GM18868 (cell line): Measurements from ENCODE around the gene RASAL2.
"Not testable (repeated sequence)": the region's sequence is repeated elsewhere in the genome, so short reads cannot be mapped to it uniquely, and the experiment has no call there.

Source experiments
- ATAC-seq: cut with Tn5 transposase; IDR thresholded peaks from one replicate; pipeline ENCODE4 v1.9.1; 2021; ENCODE audit warnings: mild to moderate bottlenecking, moderate library complexity; ENCODE audit not compliant: unreplicated experiment

Gene RASAL2

DNA sequence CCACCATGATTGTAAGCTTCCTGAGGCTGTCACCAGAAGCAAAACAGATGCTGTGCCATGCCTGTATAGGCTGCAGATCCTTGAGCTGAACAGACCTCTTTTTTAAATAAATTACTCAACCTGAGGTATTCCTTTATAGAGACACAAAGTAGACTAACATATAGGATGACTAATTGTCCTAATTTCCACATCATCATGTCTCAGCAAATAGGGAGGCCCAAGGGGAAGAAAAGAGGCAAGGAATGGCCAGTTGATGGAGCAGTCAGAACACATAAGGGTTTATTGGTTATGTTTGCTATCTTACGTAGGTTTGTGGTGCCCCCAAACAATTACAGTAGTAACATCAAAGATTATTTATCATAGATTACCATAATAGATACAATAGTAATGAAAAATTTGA, 126.2 kb downstream of the RASAL2 start:
- no peak for ATAC-seq

DNA sequence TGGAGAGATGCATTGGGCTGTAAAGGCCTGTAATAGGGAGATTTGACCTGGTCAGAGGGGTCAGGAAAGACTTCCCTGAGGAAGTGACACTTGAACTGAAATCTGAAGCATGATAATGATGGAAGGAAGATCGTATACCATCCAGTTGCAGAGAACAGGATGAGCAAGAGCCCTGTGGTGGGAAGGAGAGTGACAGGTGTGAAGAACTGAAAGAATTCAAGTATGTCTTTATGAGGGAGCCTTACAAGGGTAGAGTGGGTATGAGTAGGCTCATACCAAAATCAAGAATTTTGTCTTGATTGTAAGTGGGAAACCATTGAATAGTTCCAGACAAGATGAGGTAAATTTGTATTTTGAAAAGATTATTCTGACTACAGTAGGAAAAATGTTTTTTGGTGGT, 129.4 kb downstream of the RASAL2 start:
- ATAC-seq, result no peak

DNA sequence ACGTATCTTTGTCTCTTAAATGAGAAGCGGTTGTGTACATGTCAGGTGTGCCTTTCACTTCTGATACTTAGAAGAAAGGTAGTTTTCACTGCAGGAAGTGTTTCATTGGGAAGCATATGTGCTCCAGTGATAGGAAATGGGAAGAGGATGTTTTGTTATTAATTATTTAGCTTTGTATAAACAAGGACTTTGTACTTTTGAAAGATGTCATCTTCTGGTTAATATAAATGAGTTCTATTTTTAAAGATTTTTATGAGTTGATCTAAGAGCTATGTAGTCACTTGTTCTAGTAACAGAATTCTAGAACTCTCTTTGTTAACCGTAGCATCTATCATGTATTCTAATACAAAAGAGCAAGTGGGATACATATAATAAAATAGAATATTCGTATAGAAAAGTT, 130.5 kb downstream of the RASAL2 start:
- no peak for ATAC-seq

DNA sequence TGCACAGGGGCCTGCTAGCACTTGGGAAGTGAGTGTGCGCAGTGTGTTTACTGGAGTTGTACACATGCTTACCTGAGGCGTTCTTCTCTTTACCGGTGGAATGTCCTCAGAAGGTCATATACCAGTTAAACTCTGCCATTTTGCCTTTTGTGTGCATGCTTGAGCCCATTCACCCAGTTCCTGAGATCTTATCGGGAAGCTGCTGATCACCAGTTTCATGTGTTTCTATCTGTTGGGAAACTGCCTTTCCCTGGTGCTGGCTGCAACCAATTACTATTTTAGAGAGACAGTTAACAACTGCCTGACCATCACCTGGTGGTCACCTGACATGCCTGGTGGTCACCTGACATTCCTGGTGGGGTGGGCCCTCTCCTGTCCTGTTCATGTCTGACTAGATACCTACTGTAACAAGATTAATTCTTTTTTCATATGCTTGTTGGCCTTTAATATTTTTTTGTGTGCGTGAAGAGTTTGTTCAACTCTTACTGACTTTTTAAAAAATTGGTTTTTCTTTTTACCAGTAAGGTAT, 137.0 kb downstream of the RASAL2 start:
- no peak for ATAC-seq

DNA sequence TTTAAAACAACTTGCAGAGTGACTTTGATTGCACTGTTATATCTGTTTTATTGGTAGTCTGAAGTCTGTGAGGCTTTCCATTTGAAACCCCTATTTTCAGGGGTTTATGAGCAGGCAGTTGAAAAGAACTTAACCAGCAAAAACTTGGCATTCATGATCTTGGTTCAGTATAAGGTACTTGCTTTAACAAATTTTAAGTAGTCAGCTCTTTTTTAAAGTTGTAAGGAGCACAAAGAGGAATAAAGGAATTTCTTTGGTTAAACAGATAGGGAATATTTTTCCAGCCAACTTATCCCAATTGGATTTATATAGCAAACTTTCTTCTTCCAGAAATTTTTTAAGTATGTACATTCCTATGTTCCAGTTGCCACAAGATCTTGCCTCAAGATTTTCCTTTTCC, 138.2 kb downstream of the RASAL2 start:
- ATAC-seq, result no peak

DNA sequence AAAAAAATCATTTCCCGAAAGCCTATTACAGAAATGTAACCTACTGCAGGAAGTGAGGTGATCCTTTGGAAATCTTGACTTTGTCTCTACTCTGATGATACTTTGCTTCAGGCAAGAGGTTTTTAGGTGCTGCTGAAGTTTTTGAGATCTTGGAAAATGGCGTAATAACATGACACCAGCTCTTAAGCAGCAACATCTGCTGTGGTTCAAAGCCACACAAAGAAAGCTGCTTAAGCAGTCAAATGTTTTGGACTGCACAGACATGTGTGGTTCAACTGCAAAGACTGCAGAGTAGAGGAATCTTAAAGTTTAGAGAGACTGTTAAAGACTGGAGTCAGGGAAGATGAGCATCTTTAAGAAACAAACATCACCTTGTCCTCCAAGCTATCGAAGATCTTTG, 139.0 kb downstream of the RASAL2 start:
- no peak for ATAC-seq

DNA sequence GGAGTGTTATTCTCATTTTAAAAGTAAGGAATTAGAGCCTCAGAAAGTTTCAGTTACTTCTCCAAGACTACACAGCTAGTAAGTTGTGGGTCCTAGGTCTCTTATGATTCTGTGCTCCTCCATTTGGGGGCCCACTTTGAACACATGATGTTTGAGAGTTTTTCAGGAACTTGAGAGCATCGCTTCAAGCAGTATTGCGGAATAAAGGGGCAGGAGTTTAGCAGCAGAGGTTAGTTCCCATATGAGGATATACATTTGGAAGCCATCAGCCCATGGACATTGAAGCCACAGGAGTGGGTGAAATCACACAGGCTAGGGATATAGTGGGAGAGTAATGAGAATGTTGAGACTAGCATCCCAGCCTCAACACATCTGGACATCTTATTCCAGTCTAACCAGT, 143.2 kb downstream of the RASAL2 start:
- no peak for ATAC-seq

DNA sequence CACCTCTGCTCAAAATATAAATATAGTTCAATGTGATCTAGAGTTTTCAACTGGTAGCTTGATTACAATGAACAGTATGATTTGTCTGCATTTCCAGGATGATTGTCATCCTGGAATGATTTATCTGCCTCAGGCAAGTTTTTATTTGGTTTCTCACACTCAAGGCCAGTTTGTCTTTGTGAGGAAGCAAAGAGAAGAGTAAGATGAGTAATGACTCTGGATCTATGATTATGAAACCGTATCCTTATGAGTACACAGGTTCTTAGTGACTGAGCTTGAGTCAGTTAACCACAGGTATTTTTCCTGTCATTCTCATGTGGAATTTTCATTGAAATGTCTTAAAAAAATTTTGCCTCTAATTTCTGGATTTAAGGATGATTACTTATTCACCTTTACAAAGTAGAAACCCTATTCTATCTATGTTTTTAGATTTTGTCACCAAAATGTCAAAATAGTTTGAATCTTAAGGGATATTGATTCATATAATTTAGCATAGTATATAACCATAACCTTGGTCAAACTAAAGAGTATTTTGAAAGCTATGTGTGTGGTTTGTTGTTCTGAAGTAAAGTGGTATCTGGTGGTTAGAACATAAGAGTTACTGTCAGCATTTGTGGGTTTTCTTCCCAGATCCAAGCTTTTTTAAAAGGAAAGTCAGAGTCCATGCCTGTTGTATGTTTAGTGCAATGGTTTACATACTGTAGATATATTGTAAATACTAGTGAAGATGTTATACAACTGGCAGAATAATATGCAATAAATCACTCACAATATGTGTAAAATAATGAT, 145.0 kb downstream of the RASAL2 start:
- no peak for ATAC-seq

DNA sequence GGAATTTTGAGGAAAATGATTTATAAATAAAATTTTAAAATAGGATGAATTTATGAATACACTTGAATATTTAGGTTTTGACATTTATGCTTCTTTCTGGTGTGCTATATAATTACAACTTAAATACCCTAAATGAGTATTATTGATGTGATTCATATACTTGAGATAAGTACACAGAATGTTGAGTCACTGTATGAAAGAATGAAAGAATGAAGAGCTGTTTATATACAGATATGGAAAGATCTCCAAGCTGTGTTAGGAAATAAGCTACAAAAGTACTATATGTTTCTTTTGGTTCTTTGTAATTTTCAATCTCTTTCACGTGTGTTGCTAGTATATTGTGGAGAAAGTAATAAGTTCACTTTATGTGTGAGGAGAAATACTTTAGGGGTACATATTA, 147.2 kb downstream of the RASAL2 start:
- ATAC-seq, result no peak

DNA sequence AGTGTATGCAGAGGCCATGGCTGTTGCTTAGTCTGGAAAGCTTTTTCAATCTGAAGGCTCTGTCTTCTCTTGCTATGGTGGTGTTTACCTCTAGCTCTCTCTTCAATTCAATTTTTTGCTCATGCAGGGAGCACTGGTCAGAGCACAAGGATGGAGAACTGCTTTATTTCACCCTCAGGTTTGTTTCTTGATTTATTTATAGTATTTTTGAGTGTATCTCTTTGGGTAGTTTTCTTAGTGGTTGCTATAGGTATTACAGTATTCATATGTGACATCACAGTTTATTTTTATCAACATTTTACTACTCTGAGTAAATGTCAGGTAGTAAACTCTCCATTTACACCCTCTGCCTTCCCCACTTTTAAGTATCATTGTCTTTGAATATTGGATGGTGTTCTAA, 147.9 kb downstream of the RASAL2 start:
- no peak for ATAC-seq

DNA sequence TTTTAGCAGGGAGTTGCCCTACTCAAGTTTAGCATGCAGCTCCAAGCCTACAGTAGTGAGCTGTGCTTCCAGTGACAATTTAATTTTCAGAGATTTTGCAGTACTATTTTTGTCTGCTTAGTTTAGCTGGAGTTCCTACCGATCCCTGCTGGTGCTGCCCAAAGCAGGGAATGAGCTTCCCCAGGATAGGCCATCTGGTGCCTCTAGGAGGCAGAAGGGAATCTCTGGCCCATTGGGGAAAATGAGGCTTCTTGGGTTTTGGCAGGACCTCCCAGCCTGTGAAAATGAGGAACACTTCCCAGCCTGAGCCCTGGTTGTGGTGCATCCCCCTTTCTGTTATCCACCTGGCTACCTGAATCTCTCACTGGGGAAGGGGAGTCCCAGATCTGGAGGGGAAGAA, 149.2 kb downstream of the RASAL2 start:
- ATAC-seq, result no peak

DNA sequence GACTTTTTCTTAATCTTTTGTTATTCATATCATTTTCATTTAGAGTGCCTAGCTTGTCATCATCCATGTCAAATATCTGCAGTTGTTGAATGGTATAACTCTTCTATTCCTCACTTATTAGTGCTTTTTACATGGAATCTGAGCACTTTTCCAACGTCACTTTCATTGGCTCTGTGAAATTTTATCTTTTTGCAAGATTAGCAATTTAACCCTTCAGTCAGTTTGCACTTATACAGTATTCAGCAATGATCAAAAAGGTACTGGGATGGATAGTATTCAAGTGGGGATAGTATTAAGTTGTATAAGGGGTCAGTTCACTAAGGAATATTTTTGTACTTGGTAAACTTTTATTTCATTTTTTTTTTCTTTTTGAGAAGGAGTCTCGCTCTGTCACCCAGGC, 150.0 kb downstream of the RASAL2 start:
- ATAC-seq, result no peak

DNA sequence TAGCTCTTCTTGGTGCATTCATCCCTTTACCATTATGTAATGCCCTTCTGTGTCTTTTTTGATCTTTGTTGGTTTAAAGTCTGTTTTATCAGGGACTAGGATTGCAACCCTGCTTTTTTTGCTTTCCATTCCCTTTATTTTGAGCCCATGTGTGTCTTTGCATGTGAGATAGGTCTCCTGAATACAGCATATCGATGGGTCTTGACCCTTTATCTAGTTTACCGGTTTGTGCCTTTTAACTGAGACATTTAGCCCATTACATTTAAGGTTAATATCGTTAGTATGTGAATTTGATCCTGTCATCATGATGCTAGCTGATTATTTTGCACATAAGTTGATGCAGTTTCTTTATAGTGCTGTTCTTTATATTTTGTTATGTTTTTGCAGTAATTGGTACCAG, 154.4 kb downstream of the RASAL2 start:
- not testable (repeated sequence) for ATAC-seq

DNA sequence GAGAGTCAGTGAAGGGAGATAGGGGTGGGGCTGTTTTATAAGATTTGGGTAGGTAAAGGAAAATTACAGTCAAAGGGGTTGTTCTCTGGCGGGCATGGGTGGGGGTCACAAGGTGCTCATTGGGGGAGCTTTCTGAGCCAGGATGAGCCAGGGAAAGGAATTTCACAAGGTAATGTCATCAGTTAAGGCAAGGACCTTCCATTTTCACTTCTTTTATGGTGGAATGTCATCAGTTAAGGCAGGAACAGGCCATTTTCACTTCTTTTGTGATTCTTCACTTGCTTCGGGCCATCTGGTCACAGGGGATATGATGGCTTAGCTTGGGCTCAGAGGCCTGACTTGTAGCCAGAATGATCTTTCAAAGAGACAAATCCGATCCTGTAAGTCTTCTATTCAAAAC, 159.7 kb downstream of the RASAL2 start:
- ATAC-seq, result not testable (repeated sequence)

DNA sequence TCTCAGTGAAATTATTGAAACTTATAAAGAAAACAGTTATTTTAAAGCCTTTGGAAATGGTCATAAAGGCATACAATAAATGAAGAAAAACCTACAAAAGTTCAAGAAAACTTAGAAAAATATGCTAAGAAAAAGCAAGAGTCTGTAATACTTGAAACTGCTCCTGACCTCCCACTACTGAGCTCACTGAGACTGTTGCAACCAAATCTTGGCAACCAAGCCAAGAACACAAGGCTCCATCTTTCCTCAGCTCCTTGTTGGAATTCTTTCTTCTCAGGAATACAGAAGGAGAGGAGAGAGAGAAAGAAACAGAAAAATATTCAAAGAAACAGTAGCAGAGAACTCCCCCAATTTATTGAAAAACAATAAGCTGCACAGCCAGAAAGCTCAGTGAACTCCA, 160.5 kb downstream of the RASAL2 start:
- no peak for ATAC-seq

DNA sequence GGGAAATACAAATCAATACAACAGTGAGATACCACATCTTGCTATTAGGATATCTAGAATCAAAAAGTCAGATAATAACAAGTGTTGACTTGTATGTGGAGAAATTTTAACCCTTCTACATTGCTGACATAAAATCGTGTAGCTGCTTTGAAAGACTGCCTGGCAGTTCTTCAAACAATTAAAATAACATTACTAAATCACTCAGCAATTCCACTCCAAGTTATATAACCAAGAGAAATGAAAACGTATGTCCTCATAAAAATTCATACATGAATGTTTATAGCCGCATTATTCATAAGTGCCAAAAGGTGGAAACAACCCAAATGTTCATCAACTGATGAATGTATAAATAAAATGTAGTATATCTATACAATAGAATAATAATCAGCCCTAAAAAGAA, 164.6 kb downstream of the RASAL2 start:
- ATAC-seq, result no peak

DNA sequence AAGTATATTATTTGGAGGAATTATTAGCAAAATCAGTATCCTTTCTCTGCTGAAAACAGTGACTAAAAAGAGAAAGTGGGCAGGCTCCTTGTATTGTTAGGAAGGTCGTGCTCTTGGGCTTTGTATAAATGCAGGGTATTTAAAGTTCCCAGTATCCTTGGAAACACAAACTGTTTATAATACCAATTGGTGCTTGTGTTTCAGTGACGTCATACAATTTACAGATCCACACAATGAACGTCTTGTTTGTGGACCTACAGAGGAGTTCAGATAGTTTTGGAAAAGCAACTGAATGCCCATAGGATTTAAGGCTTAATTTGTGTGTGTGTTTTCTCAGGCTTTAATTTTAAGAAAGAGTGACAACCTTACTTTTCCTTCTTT, 168.2 kb downstream of the RASAL2 start:
- ATAC-seq, result no peak

DNA sequence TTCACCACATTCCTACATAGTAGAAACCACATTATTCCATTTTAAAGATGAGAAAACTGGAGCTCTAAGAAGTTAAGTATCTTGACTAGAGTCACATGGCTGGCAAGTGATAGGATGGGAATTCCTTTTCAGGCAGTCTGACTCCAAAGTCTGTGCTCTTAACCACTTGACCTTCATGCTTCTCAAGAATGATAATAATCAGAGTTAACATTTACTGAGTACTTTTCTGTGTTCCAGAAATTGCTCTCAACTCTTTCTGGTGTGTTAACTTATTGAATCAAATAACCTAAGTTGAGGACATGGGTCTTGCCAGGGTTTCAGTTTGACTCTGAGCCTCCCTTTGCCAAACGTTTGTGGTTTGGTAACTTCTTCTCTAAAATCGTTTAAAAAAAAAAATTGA, 169.4 kb downstream of the RASAL2 start:
- ATAC-seq, result no peak

DNA sequence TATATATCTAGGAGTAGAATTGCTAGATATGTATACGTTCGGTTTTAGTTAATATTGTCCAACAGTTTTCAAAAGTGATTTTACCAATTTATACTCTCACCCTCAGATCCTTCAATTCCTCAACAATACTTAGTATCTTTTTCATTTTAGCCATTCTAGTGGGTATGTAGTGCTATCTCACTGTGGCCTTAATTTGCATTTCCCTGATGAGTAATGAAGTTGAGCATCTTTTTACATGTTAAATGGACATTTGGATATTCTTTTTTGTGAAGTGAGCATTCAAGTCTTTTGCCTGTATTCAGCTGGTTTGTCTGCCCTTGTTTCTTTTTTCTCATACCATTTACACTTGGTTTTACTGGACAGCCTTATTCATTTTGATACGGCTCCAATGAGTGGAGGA, 172.2 kb downstream of the RASAL2 start:
- no peak for ATAC-seq

DNA sequence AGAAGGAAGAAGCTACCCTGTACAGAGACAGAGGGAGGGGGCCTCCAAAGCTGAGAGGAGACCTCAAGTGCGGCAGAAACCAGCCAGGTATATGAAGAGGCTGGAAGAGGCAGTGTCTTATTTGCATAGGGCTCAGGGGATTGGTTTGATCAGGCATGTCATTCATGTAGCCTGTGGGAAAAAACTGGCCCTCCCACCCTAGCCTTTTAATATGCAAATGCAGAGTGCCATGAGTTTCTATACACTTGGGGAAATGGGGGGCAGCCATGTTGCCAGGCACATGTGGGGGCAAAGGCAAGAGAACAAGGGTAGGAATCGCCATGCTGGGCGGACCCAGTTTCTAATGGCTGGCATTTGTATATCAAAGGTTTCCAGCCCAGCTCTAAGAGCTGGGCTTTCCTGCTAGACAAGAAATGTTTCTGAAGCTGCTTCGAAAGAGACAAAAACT, 172.7 kb downstream of the RASAL2 start:
- no peak for ATAC-seq

DNA sequence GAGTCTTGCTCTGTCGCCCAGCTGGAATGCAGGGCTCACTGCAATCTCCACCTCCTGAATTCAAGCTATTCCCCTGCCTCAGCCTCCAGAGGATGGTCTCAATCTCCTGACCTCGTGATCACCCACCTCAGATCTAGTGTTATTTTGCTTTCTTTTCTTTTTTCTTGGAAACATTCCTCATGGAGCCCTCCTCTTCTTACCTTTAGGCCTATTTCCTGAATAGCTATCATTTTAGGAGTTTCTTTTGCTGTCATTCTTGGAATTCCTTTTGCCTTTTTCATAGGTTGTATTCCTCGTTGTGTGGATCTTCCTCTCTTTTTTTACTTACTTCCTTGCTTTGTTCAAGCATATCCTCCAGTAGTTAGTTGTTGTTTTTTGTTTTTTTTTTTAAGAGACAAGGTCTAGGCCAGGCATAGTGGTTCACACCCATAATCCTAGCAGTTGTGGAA, 173.8 kb downstream of the RASAL2 start:
- ATAC-seq, result no peak

DNA sequence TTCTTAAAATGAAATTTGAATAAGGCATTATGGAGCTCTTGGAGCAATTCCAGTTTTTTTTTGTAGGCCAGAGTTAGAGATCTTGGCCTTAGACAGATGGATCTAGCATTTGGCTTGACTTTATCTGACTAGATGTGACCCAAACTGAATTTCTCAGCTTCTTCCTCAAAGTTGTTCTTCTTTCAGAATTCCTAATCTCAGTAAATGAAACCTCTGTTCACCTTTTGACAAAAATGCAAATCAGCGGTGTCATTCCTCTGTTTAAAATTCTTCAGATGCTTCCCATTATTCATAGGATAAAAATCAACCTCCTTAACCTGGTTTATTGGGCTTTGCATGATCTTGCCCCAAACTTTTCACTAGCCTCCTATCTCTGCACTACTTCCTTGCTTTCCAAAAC, 177.6 kb downstream of the RASAL2 start:
- no peak for ATAC-seq
